ENCODE measurements around the gene HOGA1.
"Not testable (repeated sequence)": the region's sequence is repeated elsewhere in the genome, so short reads cannot be mapped to it uniquely, and the experiment has no call there.

- TF ChIP-seq CTCF (IDR thresholded peaks at IDR 0.05); POLR2AphosphoS5 (IDR thresholded peaks at IDR 0.05; ENCODE audit: low read depth, low read length); REST (IDR thresholded peaks at IDR 0.05; ENCODE audit: insufficient read depth in 1 of 2, low read depth in 2 of 2, low read length in 1 of 2); TCF7L2 (IDR thresholded peaks at IDR 0.05; ENCODE audit: low read depth, low read length): not testable (repeated sequence)
Observed at GRCh38 chr10:97554336-97554735, 29.9 kb upstream of the HOGA1 start.

All from Panc1 (cell line).